ENCODE data around the gene KCNJ10. TPM values are rescaled to one million over a fixed set of nuclear protein-coding genes. Genes with fewer than 3 reads are reported as not detected.
A peak's percentile ranks its signal among the peaks of the same experiment; 100 is the strongest.

KCNJ10 gene
- total RNA-seq, 1 donor from 2014 or later, result 0.16 TPM

DNA sequence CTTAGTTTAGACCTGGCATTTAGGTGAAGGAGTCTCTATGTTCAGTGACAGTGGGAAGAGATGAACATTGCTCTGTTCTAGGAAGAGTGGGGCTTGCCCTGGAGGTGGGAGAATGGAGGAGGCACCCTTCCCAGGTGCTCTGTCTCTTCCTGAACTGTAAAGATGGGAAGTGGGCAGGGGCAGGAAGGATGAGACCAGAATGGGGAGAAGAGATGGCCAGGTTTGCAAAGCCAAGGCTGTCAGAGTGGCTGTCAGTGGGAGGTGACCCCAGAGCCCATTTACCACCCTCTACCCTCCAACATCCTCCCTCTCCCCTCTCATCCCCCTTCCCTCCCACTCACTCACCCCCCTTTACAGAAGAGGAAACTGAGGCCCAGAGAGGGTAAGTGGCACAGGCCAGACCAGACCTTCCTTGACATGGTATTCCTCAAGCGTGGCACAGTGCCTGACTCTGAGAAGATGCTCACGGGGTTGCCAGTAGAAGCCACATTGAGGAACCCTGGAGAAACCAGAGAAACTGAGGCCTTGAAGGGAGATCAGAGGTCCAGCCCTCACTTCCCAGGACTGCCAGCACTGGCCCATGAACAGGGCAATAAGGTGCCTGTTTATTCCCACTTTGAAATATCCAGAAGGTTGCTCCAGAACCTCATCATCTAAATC lies 29.9 kb upstream of the KCNJ10 start:
- no peak for DNase-seq (ENCODE audit: low spot score)

DNA sequence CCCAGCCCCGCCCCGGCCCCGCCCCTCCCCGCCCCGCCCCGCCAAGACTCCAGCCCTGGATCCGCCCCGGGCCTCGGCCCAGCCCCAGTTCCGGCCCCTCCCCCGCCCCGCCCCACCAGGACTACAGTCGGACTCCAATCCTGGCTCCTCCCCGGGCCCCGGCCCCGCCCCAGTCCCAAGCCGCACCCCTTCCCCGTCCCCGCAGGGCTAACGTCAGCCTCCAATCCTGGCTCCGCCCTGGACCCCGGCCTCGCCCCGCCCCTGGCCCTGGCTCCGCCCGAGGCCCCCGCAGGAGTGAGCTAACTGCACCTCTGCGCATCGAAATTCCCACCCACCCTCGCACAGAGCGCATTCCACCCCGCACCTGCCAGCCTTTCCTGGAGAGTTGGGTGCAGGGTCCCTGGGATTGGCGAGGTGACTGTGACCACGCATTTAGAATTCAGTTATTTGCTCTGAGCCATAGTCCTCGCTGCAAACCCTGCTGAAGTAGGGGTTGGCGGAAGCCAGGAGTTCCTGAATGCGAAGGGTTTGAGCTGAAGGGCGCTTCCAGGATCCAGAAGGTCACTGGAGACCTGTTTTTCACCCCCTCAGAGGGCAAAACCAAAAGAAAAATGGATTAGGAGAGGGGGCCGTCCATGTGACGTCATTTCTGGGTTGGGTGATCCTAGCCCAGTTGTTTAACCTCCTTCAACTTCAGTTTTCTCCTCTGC lies 29.0 kb upstream of the KCNJ10 start:
- peak; percentile 99 for DNase-seq (ENCODE audit: low spot score)

DNA sequence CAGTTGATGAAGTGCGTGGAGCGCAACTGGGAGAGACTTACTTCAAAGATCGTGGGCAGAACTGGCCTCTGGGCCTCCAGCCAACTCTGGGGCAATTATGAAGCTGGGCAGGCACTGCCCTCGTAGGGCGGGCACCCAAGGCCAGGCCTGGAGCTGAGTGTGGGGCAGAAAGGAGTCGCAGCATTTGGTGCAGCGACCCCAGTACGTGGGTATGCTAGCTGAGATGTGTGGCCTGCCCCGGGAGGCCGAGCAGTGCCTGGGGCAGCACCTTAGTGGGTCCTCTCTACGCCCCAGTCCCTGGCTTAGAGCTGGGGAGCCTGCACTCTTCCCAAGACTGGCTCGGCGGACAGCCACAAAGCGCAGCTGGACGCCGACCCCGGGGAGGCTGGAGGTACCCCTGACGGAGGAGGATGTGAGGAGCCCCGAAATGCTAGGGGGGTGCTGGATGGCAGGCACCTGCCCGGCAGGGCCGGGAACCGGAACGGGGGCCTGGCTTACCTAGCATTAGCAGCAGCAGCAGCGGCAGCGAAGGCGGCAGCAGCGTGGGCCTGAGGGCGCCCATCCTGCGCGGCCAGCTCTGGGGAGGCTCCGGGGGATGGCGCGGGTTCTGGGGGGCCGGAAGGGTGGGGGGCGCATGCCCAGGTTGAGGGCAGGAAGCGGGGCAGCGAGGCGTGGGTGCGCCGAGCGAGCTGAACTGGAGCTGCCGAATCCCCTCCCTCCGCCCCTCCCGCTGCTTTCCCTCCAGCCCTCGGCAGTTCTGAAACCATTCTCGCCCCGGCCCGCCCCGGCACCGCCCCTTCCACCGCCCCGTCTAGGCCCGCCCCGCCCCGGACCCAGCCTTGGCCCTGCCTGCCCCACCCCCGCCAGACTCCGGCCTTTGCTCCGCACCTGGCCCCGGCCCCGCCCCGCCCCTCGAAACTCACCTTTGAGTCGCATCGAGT lies 28.2 kb upstream of the KCNJ10 start, which contains the start of gene IGSF8:
TSS of gene IGSF8 (minus strand) at position 709 of the 941 bp plus-strand sequence. CDS start at position 562, 147 bp downstream.
- DNase-seq (ENCODE audit: low spot score), result peak; percentile 97

DNA sequence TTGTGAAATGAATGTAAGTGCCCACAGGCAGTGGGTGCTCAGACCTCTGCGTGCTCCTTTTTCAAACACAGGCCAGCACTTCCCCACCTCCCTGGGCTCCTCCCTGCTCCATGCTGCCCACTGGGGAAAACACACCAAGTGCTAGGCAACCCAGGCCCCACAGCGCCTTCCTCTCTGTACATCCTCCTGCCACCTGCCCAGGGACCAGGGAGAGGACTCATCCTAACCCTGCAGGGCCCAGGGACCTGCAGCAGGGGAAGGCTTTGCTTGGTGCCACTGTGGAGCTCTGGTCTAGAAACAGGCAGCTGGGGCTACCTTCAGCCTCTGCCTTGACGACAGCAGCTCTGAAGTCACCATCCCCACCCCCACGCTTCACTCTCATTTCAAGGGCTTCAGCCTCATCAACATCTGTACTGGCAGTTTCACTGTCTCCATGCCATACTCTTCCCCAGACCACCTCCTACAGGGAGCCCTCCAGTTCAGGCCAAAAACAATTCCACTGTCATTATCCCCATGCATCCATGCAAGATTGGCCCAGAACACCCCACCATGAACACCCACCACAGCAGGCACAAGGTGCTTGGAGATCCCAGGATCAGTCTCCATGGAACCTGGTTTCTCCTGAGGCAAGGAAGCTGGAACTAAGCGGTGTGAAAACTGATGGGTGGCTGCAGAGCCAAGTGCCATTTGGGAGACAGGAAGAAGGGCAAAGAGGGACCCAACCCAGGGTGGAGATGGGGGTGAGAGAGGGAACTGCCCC lies 27.4 kb upstream of the KCNJ10 start:
- DNase-seq (ENCODE audit: low spot score), result no peak

DNA sequence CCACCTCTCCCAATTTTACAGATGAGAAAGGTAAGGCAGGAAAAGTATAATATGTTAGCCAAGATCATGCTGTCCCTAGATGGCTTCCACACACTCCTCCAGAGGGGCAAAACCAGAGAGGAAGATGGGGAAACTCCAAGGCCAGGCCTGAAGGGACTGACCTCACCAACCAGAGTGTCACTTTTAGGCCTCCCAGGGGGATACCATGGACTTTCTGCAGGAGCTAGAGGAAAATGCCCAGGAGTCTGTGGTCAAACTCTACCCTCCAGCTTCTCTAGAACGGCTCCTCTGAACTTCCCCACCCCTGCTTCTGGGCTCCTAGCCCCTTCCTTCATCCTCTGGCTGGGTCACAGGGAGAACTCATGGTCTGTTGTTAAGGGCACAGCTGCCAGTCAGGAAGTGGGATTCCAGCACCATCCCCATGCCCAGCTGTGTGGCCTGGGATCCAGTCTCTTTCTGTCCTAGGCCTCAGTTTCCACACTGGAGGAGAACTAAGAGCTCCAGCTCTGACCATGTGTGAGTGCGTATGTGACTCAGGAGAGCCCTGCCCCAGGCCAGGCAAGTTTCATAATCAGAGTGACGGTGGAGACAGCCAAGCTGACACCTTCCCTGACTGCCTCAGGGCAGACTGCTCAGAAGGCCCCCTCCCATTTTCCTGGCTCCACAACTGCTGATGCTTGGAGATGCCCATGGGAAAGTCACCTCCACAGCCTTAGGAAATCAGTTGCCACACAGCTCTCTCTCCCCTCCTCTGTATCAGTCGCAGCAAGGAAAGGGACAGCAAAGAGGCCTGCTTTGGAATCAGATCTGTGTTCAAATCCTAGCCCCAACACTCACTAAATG lies 26.5 kb upstream of the KCNJ10 start:
- DNase-seq (ENCODE audit: low spot score), result no peak

DNA sequence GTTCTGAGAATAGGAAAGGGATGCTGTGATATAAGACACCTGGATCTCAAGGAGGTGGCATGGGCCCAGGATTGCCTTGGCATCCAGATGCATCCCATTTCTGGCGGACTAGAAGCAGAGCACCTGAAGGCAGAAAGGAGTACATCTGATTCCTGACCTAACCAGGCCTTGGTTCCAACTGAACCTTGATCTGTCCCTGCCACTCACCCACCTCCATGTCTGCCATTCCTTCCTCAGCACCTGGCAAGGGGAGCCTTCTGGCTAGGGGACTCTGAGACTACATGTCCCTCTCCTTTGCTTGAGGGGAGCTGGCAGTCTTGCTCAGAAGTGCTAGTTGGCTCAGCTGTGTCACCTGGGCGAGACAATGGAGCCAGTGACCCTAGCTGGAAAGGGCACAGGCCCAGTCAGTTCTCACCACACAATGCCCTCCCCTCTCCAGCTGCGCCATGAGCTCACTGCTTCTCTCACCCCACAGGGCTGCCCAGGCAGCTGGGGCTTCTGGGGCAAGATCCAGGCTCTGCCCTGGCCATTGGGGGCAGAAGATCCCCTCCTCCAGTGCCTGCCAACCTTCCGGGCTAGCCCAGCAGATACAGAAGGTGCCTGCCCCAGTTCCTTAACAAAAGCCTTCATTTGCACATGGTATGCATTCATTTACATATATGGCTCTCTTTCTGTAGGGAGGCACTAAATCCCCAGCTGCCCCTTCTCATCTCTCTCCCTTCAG lies 25.6 kb upstream of the KCNJ10 start:
- DNase-seq (ENCODE audit: low spot score), result no peak

DNA sequence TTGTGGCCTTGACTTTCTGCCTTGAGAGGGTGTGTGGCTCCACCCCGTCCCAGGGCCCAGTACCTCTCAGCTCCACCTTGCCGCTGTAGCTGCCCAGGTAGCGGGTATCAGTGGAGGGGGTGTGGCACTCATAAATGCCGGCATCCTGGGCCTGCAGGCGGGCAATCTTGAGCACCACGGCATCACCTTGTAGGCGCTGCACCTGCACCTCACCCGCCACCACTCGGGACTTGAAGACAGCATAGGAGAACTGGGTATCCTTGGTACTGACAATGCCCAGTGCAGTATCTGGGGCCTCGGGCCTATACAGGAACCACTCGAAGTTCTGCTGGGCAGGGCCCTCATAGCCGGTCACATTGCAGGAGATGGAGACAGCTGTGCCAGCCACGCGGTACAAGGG lies 24.8 kb upstream of the KCNJ10 start:
- DNase-seq (ENCODE audit: low spot score), result no peak

DNA sequence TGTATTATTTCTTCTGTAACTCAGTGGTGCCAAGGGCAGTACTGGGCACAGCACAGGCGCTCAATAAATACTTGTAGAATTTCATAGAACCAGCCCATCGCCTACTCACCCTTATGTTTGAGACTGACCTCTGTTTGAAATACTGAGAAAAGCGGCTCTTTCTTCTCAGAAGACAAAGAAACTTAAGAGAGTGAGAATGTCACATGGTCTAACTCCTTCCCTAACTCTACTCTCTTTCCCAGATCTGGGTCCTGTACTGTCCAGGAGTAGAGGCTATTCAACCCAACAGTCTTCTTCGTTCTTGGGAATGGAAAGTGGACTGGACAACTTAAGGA lies 24.3 kb upstream of the KCNJ10 start:
- DNase-seq (ENCODE audit: low spot score), result no peak

DNA sequence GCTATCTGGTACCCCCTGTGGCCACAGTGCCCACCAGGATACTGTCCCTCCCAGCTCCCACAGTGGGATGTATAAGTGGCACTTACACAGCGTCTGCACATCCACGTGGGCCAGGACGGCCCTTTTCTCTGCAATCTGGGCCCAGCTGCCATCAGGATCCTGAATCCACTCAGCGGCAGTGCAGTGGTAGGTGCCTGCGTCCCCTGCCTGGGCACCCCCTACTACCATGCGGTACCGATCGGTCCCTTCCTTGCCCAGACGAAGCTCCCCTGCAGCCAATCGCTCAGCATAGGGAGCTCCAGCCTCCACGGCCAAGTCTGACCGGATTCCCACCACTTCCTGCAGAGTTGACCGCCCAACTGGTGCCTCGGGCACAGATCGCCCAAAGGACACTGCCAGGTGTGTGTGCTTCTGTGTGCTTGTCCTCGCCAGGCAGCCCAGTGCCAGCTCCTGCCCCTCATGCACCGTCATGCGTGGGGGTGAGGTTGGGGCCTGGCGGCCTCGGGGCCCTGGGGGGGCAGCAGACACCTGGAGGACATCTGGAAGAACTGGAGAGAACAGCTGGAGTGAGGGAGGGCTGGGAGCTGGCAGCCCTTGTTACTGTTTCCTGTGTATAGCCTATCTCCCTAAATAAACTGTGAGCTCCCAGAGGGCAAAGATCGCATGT lies 23.8 kb upstream of the KCNJ10 start:
- DNase-seq (ENCODE audit: low spot score), result no peak

DNA sequence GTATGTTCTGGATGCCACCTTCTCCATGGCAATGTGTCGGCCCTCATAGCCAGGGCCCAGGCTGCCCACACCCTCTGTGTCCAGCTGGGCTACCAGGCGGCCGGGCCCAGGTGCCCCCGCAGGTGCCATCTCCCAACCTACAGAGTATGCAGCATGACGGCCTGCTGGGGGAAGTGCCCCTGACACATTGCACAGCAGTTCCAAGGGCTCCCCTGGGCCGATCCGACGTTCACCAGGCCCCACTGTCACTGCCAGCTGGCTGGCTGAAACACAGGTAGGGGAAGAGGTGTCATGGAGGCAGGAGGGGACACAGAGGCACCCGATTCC lies 23.1 kb upstream of the KCNJ10 start:
- no peak for DNase-seq (ENCODE audit: low spot score)

DNA sequence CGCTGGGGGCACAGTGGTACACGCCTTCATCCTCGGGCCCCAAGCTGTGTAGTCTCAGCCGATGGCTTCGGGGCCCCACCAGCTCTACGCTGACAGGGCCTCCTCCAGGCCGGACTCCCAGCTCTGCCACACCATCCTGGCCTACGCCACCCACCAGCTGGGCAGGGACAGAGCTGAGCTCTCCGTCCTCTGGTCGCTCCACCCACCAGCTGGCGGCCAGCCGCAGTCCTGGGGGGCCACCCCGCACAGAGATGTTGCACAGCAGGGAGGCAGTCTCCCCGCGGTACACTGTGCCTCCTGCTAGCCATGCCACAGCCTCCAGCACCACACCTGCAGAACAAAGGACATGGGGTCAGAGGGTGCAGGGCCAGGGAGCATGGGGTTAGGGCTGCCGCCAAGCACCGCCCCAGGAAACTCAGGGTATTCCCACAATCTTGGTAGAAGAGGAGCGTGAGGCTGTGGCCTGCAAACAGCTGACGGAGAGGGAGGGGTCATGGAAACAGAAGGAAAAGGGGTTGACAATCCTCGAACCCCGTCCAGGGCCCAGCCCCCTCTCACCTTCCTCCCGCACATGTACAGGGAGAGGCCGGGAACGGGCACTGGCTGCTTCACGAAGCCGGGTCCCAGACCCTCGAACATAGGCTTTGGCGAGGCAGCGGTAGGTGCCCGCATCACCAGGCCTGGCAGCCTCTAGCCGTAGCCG lies 22.6 kb upstream of the KCNJ10 start:
- DNase-seq (ENCODE audit: low spot score), result no peak

DNA sequence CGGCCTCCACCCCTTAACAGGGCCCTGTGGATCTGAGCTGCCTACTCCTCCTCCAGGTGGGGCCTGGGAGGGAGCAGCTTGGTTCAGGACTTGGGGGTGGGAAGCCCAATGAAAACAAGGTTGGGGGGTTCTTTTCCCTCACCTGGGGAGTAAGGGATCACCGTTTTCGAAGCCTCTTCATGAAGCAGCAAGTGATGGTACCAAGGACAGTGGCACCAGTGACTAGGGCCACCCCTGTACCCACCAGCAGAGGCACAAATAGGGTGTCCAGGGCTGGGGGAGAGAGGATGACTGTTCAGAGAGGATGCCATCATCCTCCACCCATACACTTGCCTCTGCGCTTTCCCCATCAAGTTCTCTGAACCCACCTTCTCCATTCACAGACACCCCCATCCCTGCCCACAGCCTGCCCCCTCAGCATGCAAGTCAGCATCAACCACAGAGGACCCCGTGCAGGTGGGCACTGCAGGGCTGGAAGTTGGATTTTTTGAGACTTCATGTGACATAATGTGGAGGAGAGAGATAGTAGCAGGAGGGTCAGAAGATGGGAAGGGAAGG lies 21.8 kb upstream of the KCNJ10 start:
- no peak for DNase-seq (ENCODE audit: low spot score)

DNA sequence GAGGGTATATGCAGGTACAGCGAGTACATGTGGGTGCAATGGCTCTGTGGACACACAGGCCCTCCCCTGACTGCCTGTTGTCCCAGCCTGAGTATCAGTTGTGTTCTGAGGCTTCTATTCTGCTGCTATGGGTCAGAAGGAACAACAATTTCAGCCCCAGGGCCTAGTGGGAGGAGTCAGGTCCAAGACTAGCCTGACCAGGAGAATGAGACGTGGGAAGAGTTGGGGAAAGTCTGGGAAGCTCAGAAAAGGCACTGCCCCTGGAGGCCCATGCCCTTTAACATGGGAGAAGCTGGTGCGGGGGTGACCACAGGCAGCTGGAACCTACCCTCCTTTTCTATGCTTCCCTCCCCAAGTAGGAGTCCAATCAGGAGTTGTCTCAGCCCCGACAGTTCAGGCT lies 20.8 kb upstream of the KCNJ10 start:
- DNase-seq (ENCODE audit: low spot score), result no peak

DNA sequence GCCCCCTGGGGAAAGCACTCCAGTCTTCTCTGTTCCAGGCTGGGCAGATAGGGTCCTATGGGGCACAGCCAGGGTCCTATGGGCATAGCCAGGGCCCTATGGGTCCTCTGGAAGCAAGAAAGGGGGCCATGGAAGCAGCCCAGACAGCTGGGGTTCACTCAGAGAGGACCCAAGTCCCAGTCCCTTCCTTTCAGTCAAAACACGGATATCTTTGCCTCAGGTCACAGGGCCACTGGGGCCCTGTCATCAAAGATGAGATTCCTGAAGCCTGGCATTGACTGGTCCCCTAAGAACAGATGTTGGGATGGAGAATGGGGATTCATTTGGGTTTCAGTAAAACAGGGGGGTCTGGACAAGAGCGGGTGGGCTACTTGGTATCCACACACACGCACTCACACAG lies 19.9 kb upstream of the KCNJ10 start:
- no peak for DNase-seq (ENCODE audit: low spot score)

DNA sequence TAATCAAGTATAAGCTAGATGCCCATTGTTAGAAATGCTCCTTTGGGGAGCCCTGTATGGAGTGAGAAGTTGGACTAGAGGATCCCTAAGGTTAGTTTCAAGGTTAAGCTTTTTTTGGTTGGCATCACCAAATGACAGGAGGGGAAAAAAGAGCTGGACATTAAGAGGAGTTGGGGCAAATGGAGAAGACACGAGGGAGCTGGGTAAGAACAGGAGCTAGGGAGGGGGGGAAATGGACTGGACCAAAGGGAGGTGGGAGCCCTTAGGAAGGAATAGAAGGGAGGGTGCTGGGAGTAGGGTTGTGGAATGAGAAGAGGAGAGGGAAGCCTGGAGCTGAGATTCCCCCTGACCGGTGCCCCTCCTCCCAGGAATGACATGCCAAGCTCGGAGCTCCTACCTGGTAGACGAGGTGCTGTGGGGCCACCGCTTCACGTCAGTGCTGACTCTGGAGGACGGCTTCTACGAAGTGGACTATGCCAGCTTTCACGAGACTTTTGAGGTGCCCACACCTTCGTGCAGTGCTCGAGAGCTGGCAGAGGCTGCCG lies 17.2 kb upstream of the KCNJ10 start:
- no peak for DNase-seq (ENCODE audit: low spot score)

DNA sequence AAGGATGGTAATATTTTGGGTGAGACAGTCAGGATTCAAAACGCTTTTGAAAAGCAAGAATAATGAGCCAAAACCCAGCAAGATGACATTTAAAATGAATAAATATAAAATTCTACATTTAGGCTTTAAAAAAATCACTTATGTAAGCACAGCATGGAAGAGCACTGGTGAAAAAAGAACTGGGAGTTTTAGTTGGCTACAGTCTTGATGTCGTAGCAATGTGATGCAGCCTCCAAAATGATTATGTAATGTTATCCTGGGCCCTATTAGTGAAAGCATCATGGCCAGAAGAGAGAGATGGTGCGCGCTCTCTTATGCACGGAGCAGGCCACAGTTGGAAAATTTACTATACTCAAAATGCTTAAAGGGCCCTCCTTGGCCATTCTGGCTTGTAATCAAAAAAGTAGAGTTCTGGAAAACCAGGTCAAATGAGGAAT lies 16.5 kb upstream of the KCNJ10 start:
- DNase-seq (ENCODE audit: low spot score), result no peak

DNA sequence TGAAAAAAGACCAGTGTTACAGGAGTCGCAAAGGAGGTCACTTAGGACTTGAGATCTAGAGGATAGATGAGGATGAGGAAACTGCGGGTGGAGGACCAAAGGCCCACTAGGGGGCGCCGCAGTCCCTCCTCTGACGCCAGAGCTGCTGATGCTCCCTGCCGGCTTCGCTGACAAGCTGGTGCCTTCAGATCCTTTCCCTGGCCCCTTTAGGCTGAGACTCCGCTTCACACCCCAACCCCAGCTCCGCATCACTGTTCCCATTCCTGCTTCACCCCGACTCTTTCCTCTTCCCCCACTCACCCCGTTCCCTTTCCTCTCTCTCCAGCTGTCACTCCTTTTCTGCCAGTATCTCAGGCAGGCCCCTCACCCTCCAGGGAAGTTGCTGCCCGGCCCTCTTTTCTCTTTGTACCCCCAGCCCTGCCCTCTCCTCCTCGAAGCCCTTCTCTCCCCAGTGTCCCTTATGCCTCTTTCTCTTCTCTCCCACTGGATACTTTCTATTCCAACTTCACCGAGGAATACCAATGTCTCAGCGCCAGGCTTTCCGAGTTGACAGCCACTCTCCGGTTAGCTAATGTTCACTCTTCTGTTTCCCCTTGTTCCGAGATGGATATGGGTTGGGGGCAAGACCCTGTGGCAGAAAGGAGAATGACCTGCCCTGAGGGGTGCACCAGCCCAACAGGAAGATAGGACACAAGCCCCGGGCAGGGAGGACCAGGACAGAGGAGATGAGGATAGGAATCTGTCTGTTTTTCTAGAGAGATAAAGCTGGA lies 15.9 kb upstream of the KCNJ10 start:
- DNase-seq (ENCODE audit: low spot score), result no peak

Data from mesenteric fat pad (tissue), 1 donor.